B cell (primary cell): ENCODE measurements around the gene TMEM235. TPM values are rescaled to one million over a fixed set of nuclear protein-coding genes. Genes with fewer than 3 reads are reported as not detected.
A peak's percentile ranks its signal among the peaks of the same experiment; 100 is the strongest.

ENCODE experiments used
- ATAC-seq: fragments of 200-7000 bp; cut with Tn5 transposase; one replicate; pipeline ENCODE4 v1.10.0; 2021; ENCODE audit warnings: low read depth, mild to moderate bottlenecking, moderate number of reproducible peaks, moderate library complexity
- CTCF ChIA-PET: fragments of 350-600 bp; sonication (Branson Sonifier 250); formaldehyde crosslinking; loops from one replicate; lab custom pipeline; 2021; ENCODE audit warnings: antibody characterized with exemption, inconsistent platforms; lab: Charles Lee
- POLR2A ChIA-PET: fragments of 350-600 bp; sonication (Branson Sonifier 250); formaldehyde crosslinking; loops from one replicate; lab custom pipeline; 2021; ENCODE audit warnings: antibody characterized with exemption; lab: Charles Lee
- DNase-seq: peaks from one replicate; pipeline ENCODE4 v3.0.0; 2013
- H2AFZ ChIP-seq: 2 replicates; pipeline ENCODE4 v1.6.1; 2012; ENCODE audit warnings: mild to moderate bottlenecking, low read depth, low read length; ENCODE audit not compliant: insufficient read depth, poor library complexity, severe bottlenecking
- H3K27ac ChIP-seq, 2 donors: 1 replicate in 1 of 2; 2 replicates in 1 of 2; pipeline ENCODE4 v1.5.1; 2012 to 2013; ENCODE audit warnings: low read length in 2 of 2, mild to moderate bottlenecking in 2 of 2, moderate library complexity in 1 of 2
- H3K27me3 ChIP-seq, 4 experiments: fragments of 200-600 bp in 1 of 4; sonication (generic) in 1 of 4; replicated peaks in 1 of 4; 1 replicate in 2 of 4; 2 replicates in 2 of 4; pipeline versions ENCODE4 v1.6.1 to v1.7.0; 2013 to 2016; ENCODE audit warnings: low read length in 3 of 4, mild to moderate bottlenecking in 2 of 4, mixed read lengths in 1 of 4, moderate library complexity in 1 of 4; ENCODE audit not compliant: insufficient read depth in 4 of 4, control insufficient read depth in 3 of 4; ENCODE audit errors: control extremely low read depth in 1 of 4
- H3K36me3 ChIP-seq, 2 experiments: replicated peaks in 1 of 2; 1 replicate in 1 of 2; 2 replicates in 1 of 2; pipeline versions ENCODE4 v1.6.1 to v1.7.1; 2013; ENCODE audit warnings: low read length in 1 of 2; ENCODE audit not compliant: insufficient read depth in 2 of 2, control insufficient read depth in 1 of 2; ENCODE audit errors: control extremely low read depth in 1 of 2, extremely low read depth in 1 of 2
- H3K4me1 ChIP-seq, 2 donors: fragments of 200-600 bp in 1 of 2; sonication (generic) in 1 of 2; 1 replicate in 1 of 2; 2 replicates in 1 of 2; pipeline versions ENCODE4 v1.5.1 to v1.6.1; 2013 to 2017; ENCODE audit warnings: low read length in 2 of 2; ENCODE audit not compliant: control insufficient read depth in 2 of 2, insufficient read depth in 2 of 2
- H3K4me2 ChIP-seq: replicated peaks from 2 replicates; pipeline ENCODE3; 2012; ENCODE audit warnings: mild to moderate bottlenecking, low read depth, low read length; ENCODE audit not compliant: poor library complexity, severe bottlenecking
- H3K4me3 ChIP-seq, 5 experiments: fragments of 200-600 bp in 1 of 5; sonication (generic) in 1 of 5; 1 replicate in 3 of 5; 2 replicates in 2 of 5; pipeline versions ENCODE4 v1.5.1 to v1.7.0; 2011 to 2016; ENCODE audit warnings: low read length in 4 of 5, mild to moderate bottlenecking in 4 of 5, low read depth in 2 of 5, control low read depth in 1 of 5, moderate library complexity in 1 of 5; ENCODE audit not compliant: insufficient read depth in 1 of 5; ENCODE audit errors: control extremely low read depth in 1 of 5, extremely low read depth in 1 of 5
- H3K79me2 ChIP-seq: fragments of 200-600 bp; sonication (generic); one replicate; pipeline ENCODE4 v1.6.0; 2016; ENCODE audit warnings: low read length; ENCODE audit not compliant: control insufficient read depth, insufficient read depth
- H3K9ac ChIP-seq: fragments of 200-600 bp; sonication (generic); 2 replicates; pipeline ENCODE4 v1.6.1; 2017; ENCODE audit warnings: mild to moderate bottlenecking, low read length, moderate library complexity
- H3K9me3 ChIP-seq, 3 donors: one replicate each; pipeline versions ENCODE4 v1.6.1 to v1.7.1; 2013; ENCODE audit warnings: low read length in 2 of 3; ENCODE audit not compliant: control insufficient read depth in 2 of 3, insufficient read depth in 1 of 3; ENCODE audit errors: control extremely low read depth in 1 of 3
- H4K20me1 ChIP-seq: 2 replicates; pipeline ENCODE4 v1.6.0; 2012; ENCODE audit warnings: mild to moderate bottlenecking, low read length; ENCODE audit not compliant: insufficient read depth, control insufficient read depth, poor library complexity, severe bottlenecking
- H3K27ac Mint-ChIP-seq: one replicate; pipeline ENCODE4 v1.8.0; 2021; ENCODE audit warnings: mixed read lengths
- H3K27me3 Mint-ChIP-seq: one replicate; pipeline ENCODE4 v1.8.0; 2021; ENCODE audit warnings: mixed read lengths
- H3K4me1 Mint-ChIP-seq: one replicate; pipeline ENCODE4 v1.8.0; 2021; ENCODE audit warnings: mixed read lengths
- H3K4me3 Mint-ChIP-seq: one replicate; pipeline ENCODE4 v1.8.0; 2021; ENCODE audit warnings: mixed read lengths
- H3K9me3 Mint-ChIP-seq: one replicate; pipeline ENCODE4 v1.8.0; 2022; ENCODE audit warnings: mixed read lengths; ENCODE audit not compliant: insufficient read depth
- CTCF ChIP-seq: fragments of 200-600 bp; IDR thresholded peaks from one replicate; pipeline ENCODE4 v1.8.0; 2022; ENCODE audit warnings: antibody characterized with exemption, mild to moderate bottlenecking
- EZH2 ChIP-seq: IDR thresholded peaks from 2 replicates; pipeline ENCODE4 v1.6.1; 2012; ENCODE audit warnings: borderline replicate concordance, low read depth, mild to moderate bottlenecking, moderate library complexity, low read length; ENCODE audit not compliant: insufficient read depth, poor library complexity, severe bottlenecking
- WGBS: methylation state at CpG from one replicate; pipeline ENCODE4 v1.1.5; 2013; ENCODE audit warnings: missing lambda C conversion rate; ENCODE audit not compliant: insufficient coverage; 5-methylcytosine and 5-hydroxymethylcytosine counted together
- intact Hi-C: fragments of 100-400 bp; cut with micrococcal nuclease; formaldehyde crosslinking; loops from one replicate; pipeline ENCODE4 v1.10.0; 2022
- polyA plus RNA-seq: library from polyadenylated mRNA; depleted of rRNA; stranded (reverse); fragments of >200 nt; gene quantifications from 2 replicates; pipeline ENCODE4 v1.2.3, GENCODE V29; 2012
- total RNA-seq, 2 donors: library from RNA; stranded (reverse); fragments of 120-200 nt in 1 of 2; gene quantifications; 1 replicate in 1 of 2; 2 replicates in 1 of 2; pipeline versions ENCODE4 v1.2.3 to v1.2.4, GENCODE V29; 2013 to 2022

The TMEM235 gene
- total and polyA plus RNA-seq, 2 donors (not counting 1 experiment from before 2014, with no cell fraction given), result not detected

DNA sequence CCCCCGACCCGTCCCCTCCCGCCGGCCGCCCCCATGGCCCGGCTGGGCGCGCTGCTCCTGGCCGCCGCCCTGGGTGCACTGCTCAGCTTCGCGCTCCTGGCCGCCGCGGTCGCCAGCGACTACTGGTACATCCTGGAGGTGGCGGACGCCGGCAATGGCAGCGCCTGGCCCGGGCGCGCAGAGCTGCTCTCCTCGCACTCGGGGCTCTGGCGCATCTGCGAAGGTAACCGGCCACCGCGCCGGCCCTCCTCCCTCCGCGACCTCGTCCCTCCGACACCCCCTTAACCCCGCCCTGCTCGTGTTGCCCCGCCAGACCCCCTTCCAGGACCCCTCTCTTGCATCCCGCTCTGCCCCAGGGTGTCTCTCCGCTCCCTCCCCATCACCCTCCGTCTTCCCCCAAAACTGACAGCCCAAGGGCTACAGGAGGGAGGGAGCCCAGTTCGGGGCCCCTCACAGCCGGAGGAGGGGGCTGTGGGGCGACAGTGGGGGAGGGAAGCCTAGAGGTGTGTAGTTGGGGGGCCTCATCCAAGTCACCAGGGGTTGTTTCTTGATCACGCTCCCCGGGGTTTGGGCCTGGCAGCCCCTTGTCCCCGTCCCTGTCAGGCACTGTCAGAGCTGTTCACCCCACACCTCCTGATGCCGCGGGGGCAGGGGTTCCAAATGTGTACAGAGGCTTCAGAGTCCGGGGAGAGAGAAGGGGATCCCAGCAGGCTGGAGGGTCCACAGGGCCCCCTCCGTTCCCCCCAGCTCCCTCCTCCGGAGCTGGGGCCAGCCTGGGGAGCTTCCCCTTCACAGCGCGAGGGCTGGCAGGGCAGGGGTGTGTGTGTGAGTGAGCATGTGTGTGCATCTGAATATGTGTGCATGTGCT, 794 bp downstream of the TMEM235 start:
- Histone ChIP-seq H2AFZ (no peak overlapping the region), H3K4me3 (no peak overlapping the region), H3K36me3 (no peaks in the 10 kb centered on the region), H3K4me2 (peak overlapping the region; percentile 61), H3K4me1 (peaks cover 14 to 24% of the 10 kb centered on the region in 2 donors), H4K20me1 (no peaks in the 10 kb centered on the region), H3K9ac (no peak overlapping the region), H3K79me2 (no peaks in the 10 kb centered on the region), H3K9me3 (peaks cover 0 to 16% (median 0%) of the 10 kb centered on the region in 3 donors), H3K27me3 (peaks cover 0 to 54% (median 24%) of the 10 kb centered on the region in 4 experiments), H3K27ac (no peak overlapping the region)
- ChIA-PET POLR2A (interaction anchor here (0.6 to 0.7 kb wide), 2 partner anchors 16 to 31 kb away, joined by 3 to 4 read pairs; no protein-coding TSS in a partner anchor), CTCF (interaction anchor here (0.6 kb wide), 1 partner anchor 189 kb away, joined by 3 read pairs; no protein-coding TSS in a partner anchor)
- Mint-ChIP-seq H3K27me3 (peaks cover 21% of the 10 kb centered on the region), H3K4me1 (peaks cover 15% of the 10 kb centered on the region), H3K27ac (no peak overlapping the region), H3K9me3 (no peaks in the 10 kb centered on the region), H3K4me3 (peak overlapping the region; percentile 29)
- WGBS, result 7% methylated on average over 44 of the region's 55 CpGs
- TF ChIP-seq EZH2 (no peak), CTCF (no peak)
- intact Hi-C loops, result no loop called here
- ATAC-seq (peak; percentile 56), DNase-seq (peak; percentile 35)

DNA sequence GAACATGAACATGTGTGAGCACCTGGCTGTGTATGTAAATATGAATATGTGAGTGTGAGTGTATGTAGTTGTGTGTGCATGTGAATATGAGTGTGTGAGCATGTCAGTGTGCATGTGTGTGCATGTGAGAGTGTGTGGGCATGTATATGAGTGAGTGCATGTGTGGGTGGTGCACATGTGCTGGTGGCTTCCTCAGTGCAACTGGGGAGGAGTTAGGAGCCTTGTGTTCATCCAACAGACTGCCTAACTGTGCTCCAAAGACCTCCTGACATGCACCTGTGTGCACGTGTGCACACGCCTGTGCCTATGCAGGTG, 1.4 kb downstream of the TMEM235 start:
- ATAC-seq, result no peak
- Mint-ChIP-seq H3K4me1 (peaks cover 15% of the 10 kb centered on the region), H3K27ac (peak overlapping the region; percentile 64), H3K27me3 (peaks cover 17% of the 10 kb centered on the region), H3K9me3 (no peaks in the 10 kb centered on the region), H3K4me3 (peak overlapping the region; percentile 28)
- peaks cover 14 to 20% of the 10 kb centered on the region in 2 donors for H3K4me1 ChIP-seq
- H3K79me2 ChIP-seq, result no peaks in the 10 kb centered on the region
- POLR2A ChIA-PET, result no interaction called here
- no peak overlapping the region for H3K4me3 ChIP-seq
- WGBS, result 92% methylated on average over 2 of the region's 2 CpGs
- peaks cover 0 to 48% (median 22%) of the 10 kb centered on the region in 4 experiments for H3K27me3 ChIP-seq
- DNase-seq, result peak; percentile 18
- H3K4me2 ChIP-seq, result peak overlapping the region; percentile 5
- intact Hi-C loops, result no loop called here
- TF ChIP-seq CTCF, result no peak
- H4K20me1 ChIP-seq, result no peaks in the 10 kb centered on the region
- no peaks in the 10 kb centered on the region for H3K36me3 ChIP-seq
- H3K9me3 ChIP-seq, result peaks cover 0 to 11% (median 0%) of the 10 kb centered on the region in 3 donors
- no peak overlapping the region for H3K9ac ChIP-seq
- H3K27ac ChIP-seq, result no peak overlapping the region
- CTCF ChIA-PET, result no interaction called here
- no peak overlapping the region for H2AFZ ChIP-seq
